ENCODE data around the gene F11R.
"Not testable (repeated sequence)": the region's sequence is repeated elsewhere in the genome, so short reads cannot be mapped to it uniquely, and the experiment has no call there.

The F11R gene

DNA sequence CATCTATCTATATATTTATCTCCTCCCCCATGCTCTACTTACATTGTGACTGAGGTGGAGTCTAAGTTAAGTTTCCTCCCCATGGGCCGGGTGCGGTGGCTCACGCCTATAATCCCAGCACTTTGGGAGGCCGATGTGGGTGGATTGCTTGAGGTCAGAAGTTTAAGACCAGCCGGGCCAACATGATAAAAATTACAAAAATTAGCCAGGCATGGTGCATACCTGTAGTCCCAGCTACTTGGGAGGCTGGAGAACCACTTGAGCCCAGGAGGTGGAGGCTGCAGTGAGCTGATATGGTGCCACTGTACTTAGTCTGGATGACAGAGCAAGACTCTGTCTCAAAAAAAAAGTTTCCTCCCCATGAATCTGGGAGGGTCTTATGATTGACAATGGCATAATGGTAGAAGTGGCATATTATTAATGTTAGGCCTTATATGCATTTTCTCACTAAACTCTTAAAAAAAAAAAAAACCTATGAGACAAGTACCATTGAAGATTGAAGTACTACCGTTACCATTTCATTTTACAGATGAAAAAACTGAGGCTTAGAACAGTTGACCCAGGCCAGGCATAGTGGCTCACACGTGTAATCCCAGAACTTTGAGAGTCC is 11.2 kb downstream of the F11R start:
- DNase-seq: no peak

GRCh38 chr1:161008869-161009510 is 12.0 kb downstream of the F11R start:
- no peak for DNase-seq

- DNase-seq: no peak
These were observed 13.6 kb downstream of the F11R start for GRCh38 chr1:161007369-161007768.

DNA sequence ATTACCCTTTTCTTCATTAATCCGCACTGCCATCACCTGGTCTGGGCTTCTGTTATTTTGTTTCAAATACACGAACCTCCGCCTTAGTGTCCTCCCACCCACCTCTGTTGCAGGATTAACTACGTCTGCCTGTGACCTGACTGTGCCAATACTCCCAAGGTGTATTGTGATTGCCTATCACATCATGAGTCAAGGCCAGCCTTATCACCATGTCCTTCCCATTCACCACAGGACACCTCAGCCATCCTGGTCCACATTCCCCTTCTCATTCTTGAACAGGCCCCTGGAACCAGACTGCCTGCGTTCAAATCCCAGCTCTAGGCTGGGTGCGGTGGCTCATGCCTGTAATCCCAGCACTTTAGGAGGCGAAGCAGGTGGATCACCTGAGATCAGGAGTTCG is 14.4 kb downstream of the F11R start:
- no peak for DNase-seq

GRCh38 chr1:161001525-161001924 is 19.4 kb downstream of the F11R start:
- no peak for DNase-seq

DNA sequence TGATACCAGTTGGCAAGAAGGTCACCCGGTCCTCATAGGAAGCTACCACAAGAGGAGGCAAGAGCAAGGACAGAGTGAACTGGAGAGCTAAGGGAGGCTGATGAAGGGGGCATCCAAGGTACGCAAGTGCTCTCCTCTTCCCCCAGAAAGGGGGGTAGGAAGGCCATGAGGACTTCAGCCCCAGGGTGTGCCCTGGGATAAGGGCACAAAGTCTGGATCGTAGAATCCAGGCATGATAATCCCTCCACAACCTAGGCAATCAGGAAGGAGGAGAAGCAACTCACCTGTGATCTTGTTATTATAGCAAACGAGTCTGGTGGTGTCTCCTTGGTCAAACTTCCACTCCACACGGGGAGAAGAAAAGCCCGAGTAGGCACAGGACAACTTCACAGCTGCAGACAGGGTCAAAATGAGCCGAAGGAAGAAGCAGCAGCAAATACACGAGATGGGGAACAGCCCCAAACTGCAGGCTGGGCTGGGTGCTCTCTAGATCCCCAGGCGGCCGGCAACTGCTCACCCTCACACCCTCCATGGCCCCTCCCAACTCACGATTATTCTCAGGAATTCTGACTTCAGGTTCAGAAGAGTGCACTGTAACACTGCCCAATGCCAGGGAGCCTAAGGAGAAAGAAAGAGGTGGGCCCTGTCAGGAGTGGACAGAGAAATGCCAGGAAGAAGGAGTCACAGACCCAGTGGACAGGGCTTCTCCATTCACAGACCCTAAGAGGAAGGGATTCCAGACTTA is 20.0 kb downstream of the F11R start:
- no peak for DNase-seq

- DNase-seq: no peak
These were observed 21.6 kb downstream of the F11R start for GRCh38 chr1:160999376-160999775.

DNA sequence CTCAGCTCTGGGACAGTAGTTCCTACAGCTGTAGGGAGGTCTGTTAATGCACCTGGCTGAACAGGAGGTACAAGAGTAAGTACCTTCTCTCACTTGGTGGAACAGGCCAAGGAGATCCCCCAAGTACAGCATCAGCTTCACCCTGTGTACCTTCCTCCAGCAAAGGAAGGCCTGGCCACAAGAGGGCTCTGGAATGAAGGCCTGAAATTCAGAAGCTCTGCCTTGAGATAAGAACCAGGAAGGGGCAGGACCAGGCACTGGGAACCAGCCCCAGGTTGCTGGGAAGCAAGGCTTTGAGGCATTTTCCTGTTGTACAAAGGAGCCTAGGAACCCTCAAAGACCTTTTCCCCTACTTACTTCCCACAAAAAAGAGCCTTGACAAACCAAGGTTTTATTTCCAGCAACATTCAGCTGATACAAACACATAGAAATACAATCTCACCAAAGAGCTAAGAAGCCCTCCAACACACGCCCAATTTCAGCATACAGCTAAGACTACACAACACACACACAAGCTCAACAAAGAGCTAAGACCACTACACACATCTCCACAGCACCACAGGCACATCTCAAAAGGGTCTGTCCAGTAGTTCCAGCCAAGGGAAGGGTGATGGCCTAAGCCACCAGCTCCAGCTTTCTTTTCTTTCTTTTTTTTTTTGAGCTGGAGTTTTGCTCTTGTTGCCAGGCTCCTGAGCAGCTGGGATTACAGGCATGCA is 23.5 kb downstream of the F11R start:
- DNase-seq: peak; percentile 20

DNA sequence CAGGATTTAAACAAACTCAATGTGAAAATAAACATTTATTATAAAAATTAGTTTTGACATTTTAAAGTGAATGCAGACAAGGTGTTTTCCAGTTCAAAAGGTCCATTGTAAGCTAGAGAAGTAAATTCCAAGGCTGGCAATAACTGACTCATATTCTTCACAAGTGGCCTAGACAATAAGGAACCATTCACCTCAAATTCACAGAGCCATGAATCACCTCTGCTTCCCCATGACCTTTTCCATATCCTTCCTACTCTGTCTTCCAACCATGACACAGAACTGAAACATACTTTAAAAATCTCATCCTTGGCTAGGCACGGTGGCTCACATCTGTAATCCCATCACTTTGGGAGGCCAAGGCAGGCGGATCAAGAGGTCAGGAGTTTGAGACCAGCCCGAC is 24.8 kb downstream of the F11R start:
- DNase-seq: no peak

DNA sequence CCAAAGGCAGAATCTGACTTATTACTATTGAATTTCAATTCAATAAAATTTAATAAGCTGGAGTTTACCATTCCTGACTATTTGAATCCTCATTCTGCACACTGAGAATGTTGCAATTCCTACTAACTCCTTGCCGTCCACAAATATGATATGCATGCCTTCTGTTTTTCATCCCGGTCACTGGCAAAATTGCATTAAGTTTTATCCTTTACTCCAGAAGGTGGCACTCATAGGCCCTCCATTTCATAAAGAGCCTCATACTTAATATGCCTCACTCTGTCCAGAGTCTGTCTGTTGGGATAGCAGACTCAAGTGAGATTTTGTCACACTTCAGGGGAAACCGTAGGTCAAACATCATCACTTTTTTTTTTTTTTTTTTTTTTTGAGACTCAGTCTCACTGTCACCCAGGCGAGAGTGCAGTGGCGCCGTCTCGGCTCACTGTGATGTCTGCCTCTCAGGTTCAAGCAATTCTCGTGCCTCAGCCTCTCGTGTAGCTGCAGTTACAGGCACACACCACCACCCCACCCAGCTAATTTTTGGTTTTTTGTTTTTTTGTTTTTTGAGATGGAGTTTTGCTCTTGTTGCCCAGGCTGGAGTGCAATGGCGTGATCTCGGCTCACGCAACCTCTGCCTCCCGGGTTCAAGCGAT is 27.3 kb downstream of the F11R start:
- DNase-seq: peak; percentile 21

DNA sequence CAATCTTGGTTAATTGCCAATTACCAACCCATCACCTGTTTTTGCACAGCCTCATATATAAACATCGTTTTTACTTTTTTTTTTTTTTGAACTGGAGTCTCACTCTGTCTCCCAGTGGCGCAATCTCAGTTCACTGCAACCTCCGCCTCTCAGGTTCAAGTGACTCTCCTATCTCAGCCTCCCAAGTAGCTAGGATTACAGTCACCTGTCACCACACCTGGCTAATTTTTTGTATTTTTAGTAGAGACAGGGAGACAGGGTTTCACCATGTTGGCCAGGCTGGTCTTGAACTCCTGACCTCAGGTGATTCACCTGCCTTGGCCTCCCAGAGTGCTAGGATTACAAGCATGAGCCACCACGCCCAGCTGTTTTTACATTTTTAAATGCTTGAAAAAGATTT is 28.9 kb downstream of the F11R start:
- not testable (repeated sequence) for DNase-seq

- DNase-seq: no peak
These were observed 33.4 kb downstream of the F11R start for GRCh38 chr1:160987359-160988050.

DNA sequence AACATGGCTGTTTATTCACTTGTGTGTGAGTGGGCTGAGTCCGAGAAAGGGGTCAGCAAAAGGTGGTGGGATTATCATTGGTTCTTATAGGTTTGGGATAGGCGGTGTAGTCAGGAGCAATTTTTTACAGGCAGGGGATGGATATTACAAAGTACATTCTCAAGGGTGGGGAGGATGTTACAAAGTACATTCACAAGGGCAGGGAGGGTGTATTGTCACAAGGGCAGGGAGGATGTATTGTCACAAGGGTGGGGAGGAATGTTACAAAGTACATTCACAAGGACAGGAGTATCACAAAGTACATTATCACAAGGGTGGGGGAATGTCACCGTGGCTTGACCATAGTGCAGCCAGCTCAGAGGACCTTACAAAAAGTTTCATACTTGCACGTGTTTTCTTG is 35.2 kb downstream of the F11R start:
- DNase-seq: no peak

DNA sequence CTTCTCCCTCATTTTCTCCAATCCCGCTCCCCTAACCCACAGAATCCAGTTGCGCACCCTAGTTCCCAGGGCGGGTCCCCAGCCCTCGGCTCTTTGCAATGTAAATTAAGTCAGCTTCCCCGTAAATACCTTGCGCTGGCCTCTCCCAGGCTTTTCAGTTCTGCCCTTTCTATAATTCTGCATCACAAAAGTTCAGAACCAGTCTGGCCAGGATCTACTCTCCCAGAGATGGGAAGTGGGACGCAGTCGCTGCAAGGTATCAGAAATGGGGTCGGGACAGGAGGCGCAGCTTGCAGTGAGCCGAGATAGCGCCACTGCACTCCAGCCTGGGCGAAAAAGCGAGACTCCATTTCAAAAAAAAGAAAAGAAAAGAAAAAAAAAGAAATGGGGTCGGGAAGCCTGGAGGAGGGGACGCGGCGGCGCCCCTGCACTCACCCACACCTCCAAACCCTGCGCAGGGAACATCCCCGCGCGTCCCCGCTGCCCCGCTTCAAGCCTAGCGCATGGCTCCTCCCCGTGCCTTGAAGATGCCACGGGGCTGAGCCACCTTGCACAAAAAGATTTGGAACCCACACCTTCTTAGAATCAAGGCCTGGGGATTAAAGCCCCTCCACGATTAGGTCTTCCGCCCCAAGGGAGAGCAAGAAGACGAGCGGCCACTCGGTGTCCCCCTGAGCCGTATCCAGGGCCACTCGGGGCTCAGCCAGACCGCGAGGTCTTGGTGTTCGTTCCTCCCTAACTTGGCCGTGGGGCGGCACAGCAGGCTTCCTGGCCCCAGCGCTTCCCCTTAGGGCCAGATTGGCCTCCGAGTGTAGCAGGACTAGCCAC is 39.2 kb downstream of the F11R start:
- no peak for DNase-seq

GRCh38 chr1:160979286-160979685 is 41.7 kb downstream of the F11R start:
- DNase-seq: no peak

DNA sequence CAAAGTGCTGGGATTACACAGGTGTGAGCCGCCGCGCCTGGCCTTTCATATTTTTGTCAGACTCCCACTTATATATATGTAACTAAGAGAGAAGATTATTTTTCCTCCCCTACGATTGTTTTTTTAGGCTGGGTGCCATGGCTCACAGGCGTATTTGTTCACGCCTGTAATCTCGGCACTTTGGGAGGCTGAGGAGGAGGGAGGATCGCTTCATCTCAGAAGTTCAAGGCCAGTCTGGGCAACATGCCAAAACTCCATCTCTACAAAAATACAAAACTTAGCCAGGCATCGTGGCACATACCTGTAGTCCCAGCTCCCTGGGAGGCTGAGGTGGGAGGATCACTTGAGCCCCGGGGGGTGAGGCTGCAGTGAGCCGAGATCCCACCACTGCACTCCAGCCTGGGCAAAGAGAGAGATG is 42.4 kb downstream of the F11R start:
- peak; percentile 26 for DNase-seq

- no peak for DNase-seq
These were observed 45.9 kb downstream of the F11R start for GRCh38 chr1:160975026-160975425.

DNA sequence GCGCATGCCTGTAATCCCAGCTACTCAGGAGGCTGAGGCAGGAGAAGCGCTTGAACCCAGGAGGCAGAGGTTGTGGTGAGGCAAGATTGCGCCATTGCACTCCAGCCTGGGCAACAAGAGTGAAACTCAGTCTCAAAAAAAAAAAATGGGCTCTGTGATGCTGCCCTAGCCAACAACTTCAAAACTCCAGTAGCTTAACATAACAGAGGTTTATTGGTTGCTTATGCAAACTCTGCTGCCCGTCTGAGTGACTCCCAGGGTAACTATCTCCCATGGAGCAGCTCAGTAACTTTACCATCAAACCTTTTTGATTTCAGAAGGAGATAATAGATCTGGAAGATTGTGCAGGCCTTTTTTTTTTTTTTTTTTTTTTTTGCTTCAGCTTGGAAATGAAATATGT is 47.5 kb downstream of the F11R start:
- DNase-seq: no peak

- no peak for DNase-seq
These were observed 48.0 kb downstream of the F11R start for GRCh38 chr1:160972939-160973338.

GRCh38 chr1:160971618-160972056 is 49.3 kb downstream of the F11R start:
- no peak for DNase-seq

- DNase-seq: no peak
These were observed 57.4 kb downstream of the F11R start for GRCh38 chr1:160963521-160963920.

DNA sequence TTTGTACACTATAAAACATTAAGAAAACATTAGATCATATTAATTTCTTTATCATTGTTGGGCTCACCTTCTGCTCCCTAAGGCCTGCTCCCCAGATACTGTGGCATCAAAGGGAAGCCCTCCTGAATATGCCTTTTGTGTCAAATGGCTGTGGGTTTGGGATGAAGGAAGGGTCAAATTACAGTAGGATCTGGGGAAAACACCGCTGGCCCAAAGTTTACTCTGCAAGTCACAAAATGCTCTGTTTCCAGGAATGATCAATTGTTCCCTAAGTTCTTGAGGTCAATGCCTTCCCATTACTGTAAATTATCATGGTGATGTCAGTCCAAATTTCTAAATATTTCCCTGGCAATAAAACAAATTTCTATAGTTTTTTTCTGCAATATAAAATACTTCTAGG is 59.5 kb downstream of the F11R start:
- no peak for DNase-seq

All from NCI-H510A treated with DMSO at 0.1 percent for 48 hours (cell line).